HepG2 (cell line): Measurements from ENCODE around the gene SMNDC1. TPM values are rescaled to one million over a fixed set of nuclear protein-coding genes. Genes with fewer than 3 reads are reported as not detected.

ENCODE experiments used
- ATAC-seq: fragments of 200-7000 bp; cut with Tn5 transposase; 3 replicates; pipeline ENCODE4 v1.9.1; 2020; ENCODE audit warnings: mild to moderate bottlenecking, moderate library complexity
- BruUV-seq: library from RNA; stranded (reverse); fragments of 400-500 nt; replicated peaks from 2 replicates; lab custom pipeline; 2021; lab: Mats Ljungman, UMichigan
- CTCF ChIA-PET: fragments of 300-600 bp; formaldehyde crosslinking; extraction: SDS; loops from one replicate; lab custom pipeline; 2021; ENCODE audit warnings: low total read pairs, inconsistent platforms, low intra/inter-chr PET ratio; lab: Yijun Ruan, JAX
- POLR2A ChIA-PET: fragments of 350-600 bp; sonication (Branson Sonifier 250); formaldehyde crosslinking; loops from one replicate; lab custom pipeline; 2020; ENCODE audit warnings: antibody characterized with exemption, inconsistent platforms; lab: Yijun Ruan, JAX
- DNase-seq: peaks from one replicate; pipeline ENCODE4 v3.0.0-alpha.2; 2015; ENCODE audit warnings: low spot score
- FAIRE-seq: peaks from 3 replicates; lab custom pipeline; 2011; peaks lifted over from hg19 to GRCh38; lab: Jason Lieb, UNC
- H2AFZ ChIP-seq: one replicate; pipeline ENCODE4 v1.6.1; 2011; ENCODE audit warnings: low read length, inconsistent platforms
- H3K27ac ChIP-seq: fragments of 300-600 bp; 3 replicates; pipeline ENCODE4 v1.8.0; 2011; ENCODE audit warnings: mixed run types, mild to moderate bottlenecking, mixed read lengths, low read length, inconsistent platforms; ENCODE audit not compliant: insufficient read depth; ENCODE audit errors: extremely low read length
- H3K27me3 ChIP-seq, 2 experiments: fragments of 200-600 bp in 1 of 2; 2 replicates in 1 of 2; 3 replicates in 1 of 2; pipeline versions ENCODE4 v1.6.0 to v1.8.0; 2011; ENCODE audit warnings: low read length in 2 of 2, mild to moderate bottlenecking in 2 of 2, moderate library complexity in 2 of 2, inconsistent platforms in 1 of 2; ENCODE audit not compliant: insufficient read depth in 2 of 2, control insufficient read depth in 1 of 2
- H3K36me3 ChIP-seq, 2 experiments: fragments of 200-600 bp in 1 of 2; replicated peaks in 1 of 2; 2 replicates in 1 of 2; 3 replicates in 1 of 2; pipeline versions ENCODE4 v1.5.1 to v1.8.0; 2011; ENCODE audit warnings: low read length in 2 of 2, inconsistent platforms in 1 of 2; ENCODE audit not compliant: insufficient read depth in 2 of 2, control insufficient read depth in 1 of 2
- H3K4me1 ChIP-seq: 2 replicates; pipeline ENCODE4 v1.5.1; 2012; ENCODE audit warnings: low read length, inconsistent platforms; ENCODE audit not compliant: insufficient read depth
- H3K4me2 ChIP-seq: 2 replicates; pipeline ENCODE4 v1.6.0; 2011; ENCODE audit warnings: low read depth, low read length, inconsistent platforms
- H3K4me3 ChIP-seq, 3 experiments: fragments of 200-600 bp in 1 of 3; sonication (generic), shearing (Covaris generic) in 1 of 3; replicated peaks in 1 of 3; 2 replicates each; pipeline ENCODE4 v1.5.1; 2011 to 2016; ENCODE audit warnings: low read length in 3 of 3, inconsistent platforms in 2 of 3, low read depth in 2 of 3, mild to moderate bottlenecking in 2 of 3, control low read depth in 1 of 3, mixed read lengths in 1 of 3; ENCODE audit not compliant: insufficient read depth in 1 of 3
- H3K79me2 ChIP-seq: one replicate; pipeline ENCODE4 v1.6.1; 2011; ENCODE audit warnings: low read length, inconsistent platforms; ENCODE audit not compliant: insufficient read depth
- H3K9ac ChIP-seq: 2 replicates; pipeline ENCODE4 v1.6.0; 2011; ENCODE audit warnings: mild to moderate bottlenecking, low read depth, low read length, inconsistent platforms; ENCODE audit not compliant: insufficient read depth
- H3K9me3 ChIP-seq: 2 replicates; pipeline ENCODE4 v1.5.1; 2012; ENCODE audit warnings: mild to moderate bottlenecking, low read length
- H4K20me1 ChIP-seq: 2 replicates; pipeline ENCODE4 v1.6.0; 2011; ENCODE audit warnings: inconsistent platforms, mild to moderate bottlenecking, low read length, moderate library complexity; ENCODE audit not compliant: insufficient read depth
- CBFB ChIP-seq: sonication (generic); formaldehyde crosslinking; IDR thresholded peaks from 2 replicates; pipeline ENCODE4 v1.4.0; 2020; ENCODE audit warnings: missing genetic modification reagents
- ETV5 ChIP-seq: IDR thresholded peaks from 2 replicates; pipeline ENCODE4 v1.6.1; 2018; ENCODE audit warnings: missing biosample characterization, missing genetic modification reagents, inconsistent platforms, borderline replicate concordance
- KAT2B ChIP-seq: fragments of 150-350 bp; IDR thresholded peaks from 2 replicates; pipeline ENCODE4 v1.6.1; 2014; ENCODE audit warnings: low read depth, low read length, borderline replicate concordance
- LCORL ChIP-seq, 2 experiments: fragments of 450-650 bp in 1 of 2; sonication (generic) in 1 of 2; formaldehyde crosslinking in 1 of 2; IDR thresholded peaks; 2 replicates each; pipeline versions ENCODE4 v1.5.0 to v1.6.1; 2017 to 2020; ENCODE audit warnings: antibody characterized with exemption in 1 of 2, missing genetic modification reagents in 1 of 2
- NR1H2 ChIP-seq: sonication (generic); formaldehyde crosslinking; IDR thresholded peaks from 2 replicates; pipeline ENCODE4 v1.8.1; 2022; ENCODE audit warnings: low read depth, missing genetic modification reagents, borderline replicate concordance
- SALL2 ChIP-seq: sonication (generic); formaldehyde crosslinking; IDR thresholded peaks from 2 replicates; pipeline ENCODE4 v1.8.1; 2023; ENCODE audit warnings: mild to moderate bottlenecking, missing genetic modification reagents, inconsistent platforms
- ZNF136 ChIP-seq: sonication (generic); formaldehyde crosslinking; IDR thresholded peaks from 2 replicates; pipeline ENCODE4 v1.8.1; 2022; ENCODE audit warnings: low read depth, mild to moderate bottlenecking, moderate library complexity, missing genetic modification reagents
- ZNF30 ChIP-seq: sonication (generic); formaldehyde crosslinking; IDR thresholded peaks from 2 replicates; pipeline ENCODE4 v1.5.0; 2020; ENCODE audit warnings: mild to moderate bottlenecking, missing genetic modification reagents
- ZNF468 ChIP-seq: sonication (generic); formaldehyde crosslinking; IDR thresholded peaks from 2 replicates; pipeline ENCODE4 v1.8.0; 2022; ENCODE audit warnings: mild to moderate bottlenecking, moderate library complexity, missing genetic modification reagents
- in situ Hi-C: cut with HindIII; loops from 2 replicates; pipeline ENCODE4 v1.10.0; 2017; ENCODE audit warnings: low pct_unique_long_range_greater_than_20kb; ENCODE audit not compliant: extremely low pct_ligation_motif_present
- intact Hi-C: fragments of 100-400 bp; cut with micrococcal nuclease; formaldehyde crosslinking; loops from one replicate; pipeline ENCODE4 v1.10.0; 2022; ENCODE audit not compliant: unreplicated experiment
- polyA plus RNA-seq, 8 experiments: library from polyadenylated mRNA; depleted of rRNA in 3 of 8; stranded (reverse) in 7 of 8; unstranded in 1 of 8; fragments of >200 nt; fragmentation: Illumina TruSeq in 4 of 8; extraction: Trizol in 4 of 8; gene quantifications; 2 replicates each; pipeline versions ENCODE4 v1.2.1 to v1.2.3, GENCODE V29; 2011 to 2016; ENCODE audit warnings: low read depth in 4 of 8, missing spikeins in 1 of 8, mixed read lengths in 1 of 8; ENCODE audit not compliant: insufficient read depth in 1 of 8
- total RNA-seq, 5 experiments: library from RNA; depleted of rRNA; stranded (reverse); fragments of >200 nt; fragmentation: Illumina TruSeq; extraction: Trizol; gene quantifications; 2 replicates each; pipeline ENCODE4 v1.2.3, GENCODE V29; 2016; ENCODE audit warnings: low read depth in 1 of 5
- TF ChIP-seq, protein P1 (sequence below): sonication (generic); formaldehyde crosslinking; IDR thresholded peaks from 2 replicates; pipeline ENCODE4 v1.5.1; 2020; ENCODE audit warnings: missing genetic modification reagents, mild to moderate bottlenecking, borderline replicate concordance
- TF ChIP-seq, protein P2 (sequence below): sonication (generic); formaldehyde crosslinking; IDR thresholded peaks from 2 replicates; pipeline ENCODE4 v1.4.0; 2020; ENCODE audit warnings: missing genetic modification reagents, borderline replicate concordance
- TF ChIP-seq, protein P3 (sequence below): sonication (generic); formaldehyde crosslinking; IDR thresholded peaks from 2 replicates; pipeline ENCODE4 v1.9.0; 2021; ENCODE audit warnings: missing genetic modification reagents, mild to moderate bottlenecking, borderline replicate concordance

Gene SMNDC1
- total and polyA plus RNA-seq, 2 of the 13 experiments (the other 11 are each of a cell fraction or from before 2014, with no cell fraction given) = 7.8 to 8.9 TPM

DNA sequence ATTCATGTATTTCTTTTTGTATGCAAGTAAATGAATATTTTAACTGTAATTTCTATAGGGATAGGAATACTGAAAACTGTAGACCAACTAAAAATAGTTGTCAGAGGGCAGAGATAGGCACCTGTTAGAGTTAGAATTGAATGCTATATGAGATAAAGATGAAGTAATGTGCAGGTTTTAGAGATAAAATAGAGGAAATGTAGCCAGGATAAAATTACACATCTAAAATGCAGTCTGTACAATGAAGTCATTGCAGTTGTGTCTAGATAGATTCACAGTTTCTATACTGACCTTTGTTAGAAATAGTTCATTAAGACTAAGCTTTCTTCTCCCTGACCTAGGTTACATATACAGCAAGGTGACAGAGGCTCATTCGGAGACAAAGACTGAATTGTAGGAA lies 46.2 kb downstream of the SMNDC1 start (continued):
- TF ChIP-seq, protein P1, sequence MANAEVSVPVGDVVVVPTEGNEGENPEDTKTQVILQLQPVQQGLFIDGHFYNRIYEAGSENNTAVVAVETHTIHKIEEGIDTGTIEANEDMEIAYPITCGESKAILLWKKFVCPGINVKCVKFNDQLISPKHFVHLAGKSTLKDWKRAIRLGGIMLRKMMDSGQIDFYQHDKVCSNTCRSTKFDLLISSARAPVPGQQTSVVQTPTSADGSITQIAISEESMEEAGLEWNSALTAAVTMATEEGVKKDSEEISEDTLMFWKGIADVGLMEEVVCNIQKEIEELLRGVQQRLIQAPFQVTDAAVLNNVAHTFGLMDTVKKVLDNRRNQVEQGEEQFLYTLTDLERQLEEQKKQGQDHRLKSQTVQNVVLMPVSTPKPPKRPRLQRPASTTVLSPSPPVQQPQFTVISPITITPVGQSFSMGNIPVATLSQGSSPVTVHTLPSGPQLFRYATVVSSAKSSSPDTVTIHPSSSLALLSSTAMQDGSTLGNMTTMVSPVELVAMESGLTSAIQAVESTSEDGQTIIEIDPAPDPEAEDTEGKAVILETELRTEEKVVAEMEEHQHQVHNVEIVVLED (CRISPR knock-in tag) = no peak
- TF ChIP-seq SALL2 (CRISPR knock-in tag) (no peak), ZNF468 (CRISPR knock-in tag) (no peak), LCORL (IDR thresholded peaks at IDR 0.05) (no peak), LCORL (CRISPR knock-in tag; IDR thresholded peaks at IDR 0.05) (no peak), CBFB (CRISPR knock-in tag) (no peak), NR1H2 (CRISPR knock-in tag) (no peak), KAT2B (no peak)
- TF ChIP-seq, protein P2, sequence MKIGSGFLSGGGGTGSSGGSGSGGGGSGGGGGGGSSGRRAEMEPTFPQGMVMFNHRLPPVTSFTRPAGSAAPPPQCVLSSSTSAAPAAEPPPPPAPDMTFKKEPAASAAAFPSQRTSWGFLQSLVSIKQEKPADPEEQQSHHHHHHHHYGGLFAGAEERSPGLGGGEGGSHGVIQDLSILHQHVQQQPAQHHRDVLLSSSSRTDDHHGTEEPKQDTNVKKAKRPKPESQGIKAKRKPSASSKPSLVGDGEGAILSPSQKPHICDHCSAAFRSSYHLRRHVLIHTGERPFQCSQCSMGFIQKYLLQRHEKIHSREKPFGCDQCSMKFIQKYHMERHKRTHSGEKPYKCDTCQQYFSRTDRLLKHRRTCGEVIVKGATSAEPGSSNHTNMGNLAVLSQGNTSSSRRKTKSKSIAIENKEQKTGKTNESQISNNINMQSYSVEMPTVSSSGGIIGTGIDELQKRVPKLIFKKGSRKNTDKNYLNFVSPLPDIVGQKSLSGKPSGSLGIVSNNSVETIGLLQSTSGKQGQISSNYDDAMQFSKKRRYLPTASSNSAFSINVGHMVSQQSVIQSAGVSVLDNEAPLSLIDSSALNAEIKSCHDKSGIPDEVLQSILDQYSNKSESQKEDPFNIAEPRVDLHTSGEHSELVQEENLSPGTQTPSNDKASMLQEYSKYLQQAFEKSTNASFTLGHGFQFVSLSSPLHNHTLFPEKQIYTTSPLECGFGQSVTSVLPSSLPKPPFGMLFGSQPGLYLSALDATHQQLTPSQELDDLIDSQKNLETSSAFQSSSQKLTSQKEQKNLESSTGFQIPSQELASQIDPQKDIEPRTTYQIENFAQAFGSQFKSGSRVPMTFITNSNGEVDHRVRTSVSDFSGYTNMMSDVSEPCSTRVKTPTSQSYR (CRISPR knock-in tag) = no peak

DNA sequence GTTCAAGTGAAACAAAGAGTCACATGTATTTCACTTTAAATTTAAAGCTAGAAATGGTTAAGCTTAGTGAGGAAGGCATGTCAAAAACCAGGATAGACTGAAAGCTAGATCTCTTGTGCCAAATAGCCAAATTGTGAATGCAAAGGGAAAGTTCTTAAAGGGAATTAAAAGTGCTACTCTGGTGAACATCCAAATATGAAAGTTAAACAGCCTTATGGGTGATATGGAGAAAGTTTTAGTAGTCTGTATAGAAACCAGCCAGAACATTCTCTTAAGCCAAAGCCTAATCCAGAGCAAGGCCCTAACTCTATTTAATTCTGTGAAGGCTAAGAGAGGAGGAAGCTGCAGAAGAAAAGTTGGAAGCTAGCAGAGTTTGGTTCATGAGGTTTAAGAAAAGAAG lies 50.3 kb downstream of the SMNDC1 start:
- Histone ChIP-seq H3K4me2 (no peak overlapping the region), H3K4me1 (no peaks in the 10 kb centered on the region), H3K27me3 (no peaks in the 10 kb centered on the region), H3K79me2 (no peaks in the 10 kb centered on the region), H3K9me3 (peaks cover 4% of the 10 kb centered on the region; the same call in 1 of the 2 replicates), H3K36me3 (0 out of 5 replicates have a peak, but pooled peaks cover 0 to 2% of the 10 kb centered on the region in 2 experiments), H2AFZ (no peak overlapping the region), H3K4me3 (no peak overlapping the region), H3K9ac (no peak overlapping the region), H4K20me1 (no peaks in the 10 kb centered on the region), H3K27ac (no peak overlapping the region)
- DNase-seq (no peak), ATAC-seq (no peak), FAIRE-seq (no peak)
- intact Hi-C loops (no loop called here), in situ Hi-C loops (no loop called here)
- ChIA-PET POLR2A (no interaction called here), CTCF (no interaction called here)
- BruUV-seq = no TSS peak
- TF ChIP-seq ZNF136 (CRISPR knock-in tag) = no peak
- TF ChIP-seq, protein P3, sequence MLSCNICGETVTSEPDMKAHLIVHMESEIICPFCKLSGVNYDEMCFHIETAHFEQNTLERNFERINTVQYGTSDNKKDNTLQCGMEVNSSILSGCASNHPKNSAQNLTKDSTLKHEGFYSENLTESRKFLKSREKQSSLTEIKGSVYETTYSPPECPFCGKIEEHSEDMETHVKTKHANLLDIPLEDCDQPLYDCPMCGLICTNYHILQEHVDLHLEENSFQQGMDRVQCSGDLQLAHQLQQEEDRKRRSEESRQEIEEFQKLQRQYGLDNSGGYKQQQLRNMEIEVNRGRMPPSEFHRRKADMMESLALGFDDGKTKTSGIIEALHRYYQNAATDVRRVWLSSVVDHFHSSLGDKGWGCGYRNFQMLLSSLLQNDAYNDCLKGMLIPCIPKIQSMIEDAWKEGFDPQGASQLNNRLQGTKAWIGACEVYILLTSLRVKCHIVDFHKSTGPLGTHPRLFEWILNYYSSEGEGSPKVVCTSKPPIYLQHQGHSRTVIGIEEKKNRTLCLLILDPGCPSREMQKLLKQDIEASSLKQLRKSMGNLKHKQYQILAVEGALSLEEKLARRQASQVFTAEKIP = no peak
- TF ChIP-seq ZNF30 (CRISPR knock-in tag) = no peak
- no peak for TF ChIP-seq ETV5 (CRISPR knock-in tag)
